Measurements from ENCODE around the gene ERCC2.
"Not testable (repeated sequence)": the region's sequence is repeated elsewhere in the genome, so short reads cannot be mapped to it uniquely, and the experiment has no call there.

Gene ERCC2

GRCh38 chr19:45409557-45409920 lies 39.2 kb upstream of the ERCC2 start:
- no peak for TF ChIP-seq CTCF (conservative IDR thresholded peaks at IDR 0.05; ENCODE audit: low read length)
- no peak overlapping the region for H3K4me3 ChIP-seq (ENCODE audit: low read length)
- no peak for DNase-seq (ENCODE audit: low read depth)

GRCh38 chr19:45408830-45409556 lies 38.6 kb upstream of the ERCC2 start:
- no peak for TF ChIP-seq CTCF (conservative IDR thresholded peaks at IDR 0.05; ENCODE audit: low read length)
- H3K4me3 ChIP-seq (ENCODE audit: low read length): no peak overlapping the region
- no peak for DNase-seq (ENCODE audit: low read depth)

GRCh38 chr19:45408121-45408520 lies 37.7 kb upstream of the ERCC2 start:
- DNase-seq (ENCODE audit: low read depth): no peak
- no peak overlapping the region for H3K4me3 ChIP-seq (ENCODE audit: low read length)
- TF ChIP-seq CTCF (conservative IDR thresholded peaks at IDR 0.05; ENCODE audit: low read length): no peak

GRCh38 chr19:45407585-45407984 lies 37.2 kb upstream of the ERCC2 start:
- DNase-seq (ENCODE audit: low read depth): not testable (repeated sequence)
- H3K4me3 ChIP-seq (ENCODE audit: low read length): peak overlapping the region; percentile 90

GRCh38 chr19:45407091-45407375 lies 36.7 kb upstream of the ERCC2 start:
- TF ChIP-seq CTCF (conservative IDR thresholded peaks at IDR 0.05; ENCODE audit: low read length): no peak
- no peak for DNase-seq (ENCODE audit: low read depth)
- peak overlapping the region; percentile 90 for H3K4me3 ChIP-seq (ENCODE audit: low read length)

- peak within 1 kb of the TSS; percentile 90 for H3K4me3 ChIP-seq (ENCODE audit: low read length)
- TF ChIP-seq CTCF (conservative IDR thresholded peaks at IDR 0.05; ENCODE audit: low read length): no peak
- peak; percentile 78 for DNase-seq (ENCODE audit: low read depth)
Measured at GRCh38 chr19:45406226-45407090, 36.1 kb upstream of the ERCC2 start, which contains the start of gene POLR1G. TSS of gene POLR1G (plus strand) at chr19:45406644. CDS start at chr19:45406697, 53 bp downstream.

GRCh38 chr19:45405435-45406225 lies 35.3 kb upstream of the ERCC2 start:
- no peak for TF ChIP-seq CTCF (conservative IDR thresholded peaks at IDR 0.05; ENCODE audit: low read length)
- peak; percentile 87 for DNase-seq (ENCODE audit: low read depth)
- H3K4me3 ChIP-seq (ENCODE audit: low read length): peak overlapping the region; percentile 90

Data from AG10803 (cell line).